ENCODE data around the gene PECR.
"Not testable (repeated sequence)": the region's sequence is repeated elsewhere in the genome, so short reads cannot be mapped to it uniquely, and the experiment has no call there.

PECR gene

DNA sequence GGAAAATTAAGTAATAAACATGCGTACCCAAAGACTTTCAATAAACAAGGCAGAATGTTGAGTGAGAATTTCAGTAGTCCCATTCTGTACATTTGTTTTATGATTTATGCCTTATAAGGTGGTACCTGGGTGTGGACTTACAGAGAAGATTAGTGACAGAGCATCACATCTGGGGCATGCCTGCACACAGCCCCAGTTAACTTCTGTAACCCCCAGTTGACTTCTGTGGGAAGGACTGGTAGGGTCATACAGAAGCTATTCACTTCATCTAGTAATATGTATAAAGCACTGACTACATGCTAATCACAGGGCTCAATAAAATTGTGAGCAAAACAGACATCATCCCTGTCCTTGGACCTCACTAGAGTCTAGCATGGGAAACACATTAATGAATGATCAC lies 84.4 kb downstream of the PECR start:
- DNase-seq, result no peak

DNA sequence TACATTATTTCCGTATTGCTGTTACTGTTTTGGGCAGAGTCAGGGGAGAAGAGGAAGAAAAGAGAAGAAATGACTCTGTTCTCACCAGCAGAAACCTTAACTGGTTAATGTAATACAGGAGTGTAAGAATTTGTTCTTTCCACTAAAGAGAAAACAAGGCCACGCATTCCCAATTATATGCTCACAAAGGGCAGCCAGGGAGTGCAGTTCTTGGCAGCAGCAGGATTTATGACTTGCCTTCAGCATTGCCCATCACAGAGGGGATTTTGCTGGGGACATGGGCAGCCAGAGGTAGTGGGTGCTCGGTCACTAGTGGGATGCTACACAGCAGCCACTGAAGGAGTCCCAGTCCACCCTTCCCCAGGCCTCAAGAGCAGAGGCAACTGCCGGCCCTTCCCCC lies 86.7 kb downstream of the PECR start:
- no peak for DNase-seq

DNA sequence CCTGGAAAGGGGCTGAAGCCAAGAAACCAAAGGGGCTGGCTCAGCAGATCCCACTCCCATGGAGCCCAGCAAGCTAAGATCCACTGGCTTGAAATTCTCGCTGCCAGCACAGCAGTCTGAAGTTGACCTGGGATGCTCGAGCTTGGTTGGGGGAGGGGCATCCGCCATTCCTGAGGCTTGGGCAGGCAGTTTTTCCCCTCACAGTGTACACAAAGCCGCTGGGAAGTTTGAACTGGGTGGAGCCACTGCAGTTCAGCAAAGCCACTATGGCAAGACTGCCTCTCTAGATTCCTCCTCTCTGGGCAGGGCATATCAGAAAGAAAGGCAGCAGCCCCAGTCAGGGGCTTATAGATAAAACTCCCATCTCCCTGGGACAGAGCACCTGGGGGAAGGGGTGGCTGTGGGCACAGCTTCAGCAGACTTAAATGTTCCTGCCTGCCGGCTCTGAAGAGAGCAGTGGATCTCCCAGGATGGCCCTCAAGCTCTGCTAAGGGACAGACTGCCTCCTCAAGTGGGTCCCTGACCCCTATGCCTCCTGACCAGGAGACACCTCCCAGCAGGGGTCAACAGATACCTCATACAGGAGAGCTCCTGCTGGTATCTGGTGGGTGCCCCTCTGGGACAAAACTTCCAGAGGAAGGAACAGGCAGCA lies 92.9 kb downstream of the PECR start:
- not testable (repeated sequence) for DNase-seq

All from activated CD4-positive, CD25-positive, alpha-beta regulatory T cell treated with anti-CD3 and anti-CD28 coated beads, Interleukin-2, amount 50 U/mL, for 72 hours (primary cell).